ENCODE measurements around the gene ST6GALNAC3. TPM values are rescaled to one million over a fixed set of nuclear protein-coding genes. Genes with fewer than 3 reads are reported as not detected.

The ST6GALNAC3 gene
- total and polyA plus RNA-seq, 3 donors from 2014 or later: 0.46 to 0.87 (median 0.74) TPM

DNA sequence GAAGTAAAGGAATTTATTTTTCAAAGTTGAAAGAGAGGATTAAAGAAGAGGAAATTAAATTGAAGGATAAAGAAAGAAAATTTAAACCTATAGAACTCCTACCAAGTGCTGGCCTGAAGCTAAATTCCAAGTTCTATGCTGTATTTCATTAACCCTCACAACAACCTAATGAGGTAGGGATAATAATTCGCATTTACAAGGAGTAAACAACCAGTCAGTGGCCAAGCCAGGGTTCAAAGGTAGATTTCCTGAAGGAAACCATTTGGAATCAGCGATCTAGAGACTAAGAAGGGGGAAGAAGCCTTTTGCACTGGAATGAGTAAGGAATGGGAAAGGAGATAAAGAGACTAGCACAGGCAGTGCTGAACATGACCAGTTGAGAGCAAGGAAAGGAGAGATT is 526.9 kb downstream of the ST6GALNAC3 start:
- no peak for DNase-seq
- no peaks in the 10 kb centered on the region for H3K27me3 ChIP-seq
- H3K4me1 ChIP-seq: no peaks in the 10 kb centered on the region
- intact Hi-C loops (cut with DNase I; ENCODE audit: low total_unique reads): no loop called here
- 80 to 88% methylated on average over 2 of the region's 2 CpGs for WGBS, 2 donors
- no peaks in the 10 kb centered on the region for H3K36me3 ChIP-seq (ENCODE audit: low read depth, missing control alignments)
- no peaks in the 10 kb centered on the region for H3K9me3 ChIP-seq
- TF ChIP-seq, protein P1, sequence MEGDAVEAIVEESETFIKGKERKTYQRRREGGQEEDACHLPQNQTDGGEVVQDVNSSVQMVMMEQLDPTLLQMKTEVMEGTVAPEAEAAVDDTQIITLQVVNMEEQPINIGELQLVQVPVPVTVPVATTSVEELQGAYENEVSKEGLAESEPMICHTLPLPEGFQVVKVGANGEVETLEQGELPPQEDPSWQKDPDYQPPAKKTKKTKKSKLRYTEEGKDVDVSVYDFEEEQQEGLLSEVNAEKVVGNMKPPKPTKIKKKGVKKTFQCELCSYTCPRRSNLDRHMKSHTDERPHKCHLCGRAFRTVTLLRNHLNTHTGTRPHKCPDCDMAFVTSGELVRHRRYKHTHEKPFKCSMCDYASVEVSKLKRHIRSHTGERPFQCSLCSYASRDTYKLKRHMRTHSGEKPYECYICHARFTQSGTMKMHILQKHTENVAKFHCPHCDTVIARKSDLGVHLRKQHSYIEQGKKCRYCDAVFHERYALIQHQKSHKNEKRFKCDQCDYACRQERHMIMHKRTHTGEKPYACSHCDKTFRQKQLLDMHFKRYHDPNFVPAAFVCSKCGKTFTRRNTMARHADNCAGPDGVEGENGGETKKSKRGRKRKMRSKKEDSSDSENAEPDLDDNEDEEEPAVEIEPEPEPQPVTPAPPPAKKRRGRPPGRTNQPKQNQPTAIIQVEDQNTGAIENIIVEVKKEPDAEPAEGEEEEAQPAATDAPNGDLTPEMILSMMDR (IDR thresholded peaks at IDR 0.05): no peak
- TF ChIP-seq POLR2A (IDR thresholded peaks at IDR 0.05): no peak
- no peak overlapping the region for H3K27ac ChIP-seq
- H3K4me3 ChIP-seq: no peak overlapping the region

DNA sequence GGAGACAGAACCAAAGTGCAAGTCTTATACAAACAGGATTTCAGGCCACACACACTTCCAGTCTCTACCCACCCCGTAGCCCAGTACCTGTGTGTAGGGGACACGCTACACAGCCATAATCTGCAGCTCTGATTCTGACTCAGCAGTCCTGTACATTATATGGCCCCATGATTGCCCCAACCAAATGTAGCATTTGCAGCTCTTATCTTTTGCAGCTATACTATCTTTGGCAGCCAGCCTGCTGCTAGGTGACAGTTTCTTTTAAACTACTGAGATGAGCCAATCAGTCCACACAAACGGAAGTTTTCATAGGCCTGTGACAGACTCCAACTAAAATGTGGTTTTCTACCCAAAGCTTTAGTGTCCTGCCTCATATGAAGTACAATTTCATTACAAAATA is 533.2 kb downstream of the ST6GALNAC3 start:
- H3K9me3 ChIP-seq: no peaks in the 10 kb centered on the region
- H3K4me1 ChIP-seq: no peaks in the 10 kb centered on the region
- no peak overlapping the region for H3K27ac ChIP-seq
- no peaks in the 10 kb centered on the region for H3K27me3 ChIP-seq
- no peak for DNase-seq
- no peaks in the 10 kb centered on the region for H3K36me3 ChIP-seq (ENCODE audit: low read depth, missing control alignments)
- 88 to 89% methylated on average over 3 of the region's 3 CpGs for WGBS, 2 donors
- no peak for TF ChIP-seq POLR2A (IDR thresholded peaks at IDR 0.05)
- TF ChIP-seq, protein P1 (IDR thresholded peaks at IDR 0.05): no peak
- H3K4me3 ChIP-seq: no peak overlapping the region
- intact Hi-C loops (cut with DNase I; ENCODE audit: low total_unique reads): no loop called here

DNA sequence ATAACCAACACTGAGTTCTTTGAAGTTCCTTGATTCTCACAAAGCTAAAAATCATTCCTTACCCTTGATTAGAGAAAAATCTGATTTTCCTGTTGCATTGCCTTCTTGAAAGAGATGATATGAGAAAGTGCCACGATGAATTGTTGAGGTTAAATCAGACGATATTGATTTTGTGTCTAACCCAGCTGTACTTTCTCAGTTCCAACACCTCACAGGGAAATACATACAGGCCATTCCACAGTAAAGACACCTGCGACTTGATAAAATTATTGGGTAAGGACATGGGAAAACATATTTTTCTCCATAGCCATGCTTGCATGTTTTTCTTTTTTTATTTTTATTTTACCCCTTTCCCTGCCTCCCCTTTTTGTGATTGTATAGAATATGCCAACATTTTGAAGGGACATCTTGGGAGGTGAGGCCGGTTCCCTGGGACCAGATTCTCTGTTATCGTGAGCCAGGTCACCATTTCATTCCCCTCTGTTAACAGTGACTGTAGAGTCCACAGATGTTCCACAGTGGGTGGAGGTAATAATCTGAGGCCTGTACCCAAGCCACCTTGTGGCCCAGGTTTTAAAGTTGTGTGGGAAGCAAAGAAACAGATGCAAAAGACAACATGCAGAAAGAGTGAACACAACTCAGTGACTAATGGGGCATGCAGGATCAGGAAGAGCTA is 537.4 kb downstream of the ST6GALNAC3 start:
- no peak for DNase-seq
- intact Hi-C loops (cut with DNase I; ENCODE audit: low total_unique reads): no loop called here

DNA sequence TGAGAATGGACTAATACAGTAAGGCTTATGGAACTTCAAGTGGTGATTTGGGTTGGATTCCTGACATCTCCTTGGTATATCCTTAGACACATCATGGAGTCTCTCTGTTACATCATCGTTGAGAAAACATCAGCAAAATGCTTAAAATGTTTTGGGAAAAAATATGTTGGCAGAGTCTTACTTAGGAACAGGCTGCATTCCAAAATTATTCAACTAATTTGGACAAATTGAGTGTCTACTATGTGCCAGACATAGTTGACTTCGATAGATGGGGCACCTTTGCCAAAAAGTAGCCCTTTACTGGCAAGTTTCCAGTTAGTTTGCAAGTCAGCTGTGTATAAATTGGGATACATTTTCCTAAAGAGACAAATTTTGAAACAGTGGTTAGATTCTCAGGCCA is 539.3 kb downstream of the ST6GALNAC3 start:
- intact Hi-C loops (cut with DNase I; ENCODE audit: low total_unique reads): no loop called here
- 52 to 58% methylated on average over 2 of the region's 2 CpGs for WGBS, 2 donors
- Histone ChIP-seq H3K36me3 (ENCODE audit: low read depth, missing control alignments) (no peaks in the 10 kb centered on the region), H3K4me3 (no peak overlapping the region), H3K4me1 (no peaks in the 10 kb centered on the region), H3K27ac (no peak overlapping the region), H3K27me3 (no peaks in the 10 kb centered on the region), H3K9me3 (no peaks in the 10 kb centered on the region)
- TF ChIP-seq, protein P1 (IDR thresholded peaks at IDR 0.05): no peak
- TF ChIP-seq POLR2A (IDR thresholded peaks at IDR 0.05): no peak
- DNase-seq: no peak

More for the DNA sequence above, 537.4 kb downstream of the ST6GALNAC3 start:
- no peaks in the 10 kb centered on the region for H3K4me1 ChIP-seq
- WGBS, 2 donors: 93 to 97% methylated on average over 5 of the region's 5 CpGs
- no peak overlapping the region for H3K27ac ChIP-seq
- TF ChIP-seq, protein P1 (IDR thresholded peaks at IDR 0.05): no peak
- no peak for TF ChIP-seq POLR2A (IDR thresholded peaks at IDR 0.05)
- H3K4me3 ChIP-seq: no peak overlapping the region
- H3K9me3 ChIP-seq: no peaks in the 10 kb centered on the region
- no peaks in the 10 kb centered on the region for H3K27me3 ChIP-seq
- H3K36me3 ChIP-seq (ENCODE audit: low read depth, missing control alignments): no peaks in the 10 kb centered on the region

Measured in testis (tissue), 3 donors.